SK-N-SH (cell line): ENCODE data around the gene MRAP2.

Experiments
- CTCF ChIP-seq: fragments of 200-600 bp; sonication (generic); IDR thresholded peaks from 2 replicates; pipeline ENCODE4 v1.6.1; 2017; ENCODE audit warnings: antibody characterized with exemption, mild to moderate bottlenecking, moderate library complexity
- POLR2AphosphoS5 ChIP-seq: IDR thresholded peaks from 2 replicates; pipeline ENCODE4 v1.6.1; 2012; ENCODE audit warnings: low read depth, low read length
- RFX5 ChIP-seq: IDR thresholded peaks from 2 replicates; pipeline ENCODE4 v1.6.1; 2012; ENCODE audit warnings: mild to moderate bottlenecking, improper control_type of control experiment, low read length
- SIN3A ChIP-seq: IDR thresholded peaks from 2 replicates; pipeline ENCODE4 v1.6.1; 2012; ENCODE audit warnings: low read depth, mild to moderate bottlenecking, low read length, moderate library complexity, borderline replicate concordance
- TAF1 ChIP-seq: IDR thresholded peaks from 2 replicates; pipeline ENCODE4 v1.6.1; 2012; ENCODE audit warnings: low read depth, mild to moderate bottlenecking, low read length, moderate library complexity, borderline replicate concordance
- ZBTB33 ChIP-seq: IDR thresholded peaks from 2 replicates; pipeline ENCODE4 v1.4.0; 2012; ENCODE audit warnings: low read depth, borderline replicate concordance

- TF ChIP-seq RFX5 (no peak), SIN3A (no peak), POLR2AphosphoS5 (no peak), CTCF (no peak), ZBTB33 (no peak), TAF1 (no peak)
Measured at GRCh38 chr6:84057908-84058307, 24.3 kb downstream of the MRAP2 start.
